ENCODE data around the gene TNS3. TPM values are rescaled to one million over a fixed set of nuclear protein-coding genes. Genes with fewer than 3 reads are reported as not detected.

Gene TNS3
- total RNA-seq, 1 donor from 2014 or later, result 44.8 TPM

DNA sequence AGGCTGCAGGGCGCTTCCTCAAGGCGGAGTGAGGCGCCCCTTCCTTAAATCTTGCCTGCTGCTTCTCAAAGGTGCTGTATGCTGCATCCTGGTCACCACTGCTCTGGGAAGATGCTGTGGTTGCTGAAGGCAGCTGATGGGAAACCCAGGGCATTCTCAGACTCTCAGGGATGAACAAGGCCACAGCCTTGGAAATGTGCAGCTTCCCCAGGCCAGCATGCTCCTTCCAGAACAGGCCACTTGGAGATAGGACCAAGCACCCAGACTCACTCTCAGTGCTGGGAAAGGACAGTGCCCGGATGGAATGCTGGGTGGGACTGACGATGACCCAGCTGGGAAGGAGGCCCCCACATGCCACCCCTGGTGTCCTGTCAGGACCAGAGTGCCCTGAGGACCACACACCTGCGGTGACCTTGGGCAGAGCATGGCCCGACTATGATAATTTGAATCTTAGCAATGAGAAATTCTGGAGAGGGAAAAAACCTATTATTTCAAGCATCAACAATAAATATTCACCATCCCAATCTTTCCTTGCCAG, 235.5 kb downstream of the TNS3 start:
- DNase-seq (ENCODE audit: missing footprints) (no peak), ATAC-seq (no peak)
- intact Hi-C loops (cut with DNase I), result no loop called here

DNA sequence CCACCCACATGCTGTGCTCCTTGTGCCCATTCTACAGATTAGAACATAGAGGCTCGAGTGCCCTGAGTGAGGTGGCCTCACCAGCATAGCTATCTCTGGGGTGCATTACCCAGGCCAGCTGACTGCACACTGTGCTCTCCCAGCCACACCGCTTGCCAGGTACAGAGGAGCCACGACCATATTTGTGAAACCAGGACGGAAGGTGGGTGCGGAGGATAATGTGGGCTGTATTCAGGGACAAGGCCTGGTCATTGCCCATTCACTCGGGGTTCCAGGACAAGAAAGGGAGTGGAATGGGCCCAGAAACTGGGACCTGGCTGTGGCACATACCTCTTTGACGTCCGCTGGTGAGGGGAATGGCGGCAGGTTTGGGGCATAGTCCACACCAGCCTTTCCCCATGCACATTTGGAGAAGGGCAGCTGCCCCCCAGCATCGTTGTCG, 236.0 kb downstream of the TNS3 start:
- no peak for DNase-seq (ENCODE audit: missing footprints)
- intact Hi-C loops (cut with DNase I), result no loop called here
- ATAC-seq, result no peak

DNA sequence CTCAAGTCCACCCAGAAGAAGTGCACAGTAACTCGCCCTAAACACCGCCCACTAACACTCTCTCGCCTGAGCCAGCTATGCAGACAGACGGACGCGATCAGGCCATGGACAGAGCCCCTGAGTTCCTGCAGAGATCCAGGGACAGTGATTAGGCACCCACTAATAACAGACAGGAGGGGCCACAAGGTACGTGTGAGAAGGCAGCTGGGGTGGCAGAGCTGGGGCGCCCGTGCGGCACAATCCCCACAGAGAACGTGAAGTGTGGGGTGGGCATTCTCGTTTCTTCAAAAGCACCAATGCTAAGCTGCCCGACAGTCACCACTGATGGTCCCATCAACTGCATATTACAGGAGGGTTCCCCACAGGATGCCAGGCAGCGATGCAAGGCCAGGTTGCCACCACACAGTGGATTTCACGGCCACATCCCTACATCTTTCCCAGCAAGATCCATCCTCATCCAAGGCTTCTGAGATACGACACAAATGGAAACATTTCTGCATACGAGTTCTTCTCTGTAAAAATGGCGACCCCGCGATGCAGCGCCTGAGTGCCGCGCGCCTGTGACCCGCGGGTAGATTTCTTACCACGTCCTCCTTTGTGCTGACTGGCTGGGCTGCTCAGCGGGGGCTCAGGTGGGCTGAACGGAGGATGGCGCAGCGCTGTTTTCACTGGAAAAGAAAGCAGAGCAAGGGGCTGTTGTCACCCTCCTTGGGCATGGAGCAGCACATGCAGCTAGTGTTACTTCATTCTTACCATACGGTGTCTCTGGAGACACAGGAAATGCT, 237.5 kb downstream of the TNS3 start:
- DNase-seq (ENCODE audit: missing footprints), result no peak
- intact Hi-C loops (cut with DNase I), result no loop called here
- no peak for ATAC-seq

DNA sequence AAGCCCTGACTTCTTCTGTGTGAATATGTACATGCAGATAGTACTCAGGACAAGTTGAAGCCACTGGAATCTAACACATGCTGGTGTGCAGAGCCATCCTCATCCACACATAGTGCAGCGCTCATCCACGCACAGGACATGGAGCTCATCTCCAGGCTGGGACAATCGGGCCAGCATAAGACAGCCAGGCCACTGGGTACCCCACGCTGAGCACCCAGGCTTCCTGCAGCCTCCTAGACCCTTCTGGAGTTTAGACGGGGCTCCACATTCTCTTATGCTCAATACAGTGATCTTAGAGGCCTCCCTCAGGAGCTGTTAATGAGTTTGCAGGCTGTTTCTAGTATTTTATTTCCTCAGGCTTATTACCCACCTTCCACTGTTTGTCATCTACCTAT, 238.9 kb downstream of the TNS3 start:
- peak; percentile 27 for ATAC-seq

DNA sequence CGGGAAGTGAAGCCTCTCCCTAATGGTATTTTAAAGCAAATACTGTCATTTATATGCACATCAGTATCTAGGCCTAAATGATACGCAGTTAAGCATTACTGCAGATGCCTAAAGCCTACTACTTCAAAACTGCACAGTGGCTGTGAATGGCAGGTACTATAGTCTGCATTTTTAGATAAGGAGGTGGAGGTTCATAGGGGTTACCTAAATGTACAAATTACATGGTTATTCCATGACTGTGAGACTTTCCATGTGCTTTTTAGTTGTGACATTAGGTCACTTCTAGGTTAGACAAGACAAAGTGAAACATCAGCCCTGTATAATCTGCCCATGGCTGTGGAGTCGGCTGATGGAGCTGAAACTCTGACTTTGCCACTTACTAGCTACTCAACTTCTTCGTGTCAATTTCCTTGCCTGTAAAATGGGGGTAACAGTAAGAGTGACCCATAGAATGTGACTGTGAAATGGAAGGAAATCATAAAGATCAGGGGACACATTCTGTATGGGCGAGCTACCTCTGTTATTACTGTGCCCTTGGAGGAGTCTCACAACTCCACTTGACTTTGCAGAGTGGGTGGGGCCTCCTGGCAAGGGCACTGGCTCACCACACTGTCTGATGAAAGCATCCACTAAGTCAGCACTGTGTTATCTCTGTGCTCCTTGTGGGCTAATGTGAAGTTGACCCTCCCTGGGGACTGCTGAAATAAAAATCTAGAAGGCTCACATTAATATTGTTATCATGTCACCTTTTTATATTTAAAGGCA, 239.4 kb downstream of the TNS3 start:
- ATAC-seq, result peak; percentile 56
- DNase-seq (ENCODE audit: missing footprints), result no peak
- intact Hi-C loops (cut with DNase I), result no loop called here

More for the DNA sequence above, 238.9 kb downstream of the TNS3 start:
- intact Hi-C loops (cut with DNase I), result no loop called here
- no peak for DNase-seq (ENCODE audit: missing footprints)

DNA sequence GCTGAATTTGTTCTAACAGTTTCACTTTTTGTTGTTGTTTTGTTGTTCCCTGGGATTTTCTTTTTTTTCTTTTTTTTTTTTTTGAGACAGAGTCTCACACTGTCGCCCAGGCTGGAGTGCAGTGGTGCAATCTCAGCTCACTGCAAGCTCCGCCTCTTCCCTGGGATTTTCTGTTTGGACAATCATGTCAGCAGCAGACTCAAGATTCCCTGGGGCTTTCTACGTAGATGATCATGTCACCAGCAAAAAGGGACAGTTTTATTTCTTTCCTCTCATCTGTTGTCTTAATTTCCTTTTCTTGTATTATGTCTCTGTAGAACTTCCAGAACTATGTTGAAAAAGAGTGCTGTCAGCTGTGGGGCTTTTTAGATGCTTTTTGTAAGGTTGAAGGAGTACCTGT, 241.4 kb downstream of the TNS3 start:
- no peak for ATAC-seq
- DNase-seq (ENCODE audit: missing footprints), result no peak
- intact Hi-C loops (cut with DNase I), result no loop called here

DNA sequence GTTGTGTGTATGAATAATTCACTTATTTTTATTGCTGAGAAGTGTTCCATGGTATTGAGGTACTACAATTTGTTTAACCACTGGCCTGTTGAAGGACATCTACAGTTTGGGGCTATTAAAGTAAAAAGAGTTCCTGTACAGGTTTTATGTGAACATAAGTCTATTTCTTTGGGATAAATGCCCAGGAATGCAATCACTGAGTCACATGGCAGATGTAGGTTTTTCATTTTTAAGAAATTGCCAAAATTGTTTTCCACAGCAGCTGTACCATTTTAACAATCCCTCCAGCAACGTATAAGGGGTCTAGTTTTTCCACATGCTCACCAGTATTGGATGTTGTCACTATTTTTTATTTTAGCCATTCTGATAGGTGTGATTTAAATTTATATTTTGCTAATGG, 243.9 kb downstream of the TNS3 start:
- DNase-seq (ENCODE audit: missing footprints) (no peak), ATAC-seq (no peak)
- intact Hi-C loops (cut with DNase I), result loop anchor here (5.0 kb wide), 2 partner anchors 34 to 71 kb away; no protein-coding TSS in a partner anchor

DNA sequence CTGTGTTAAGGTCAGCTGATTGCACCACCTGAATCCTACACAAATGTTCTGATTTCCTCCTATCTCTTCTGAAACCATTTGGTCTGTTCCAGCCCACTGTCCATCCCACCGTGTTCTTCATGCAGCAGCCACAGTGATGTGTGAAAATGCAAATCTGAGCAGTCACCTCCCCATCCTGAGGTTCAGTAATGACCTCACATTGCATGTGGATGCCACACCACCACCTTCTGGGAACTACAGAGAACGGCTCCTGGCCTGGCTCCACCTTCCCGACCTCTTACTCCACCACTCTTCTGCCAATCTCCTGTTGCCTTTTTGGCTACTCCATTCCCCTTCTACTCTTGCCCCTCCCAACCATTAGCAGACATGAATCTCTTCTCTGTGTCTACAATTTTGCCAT, 244.4 kb downstream of the TNS3 start:
- DNase-seq (ENCODE audit: missing footprints) (no peak), ATAC-seq (peak; percentile 45)
- intact Hi-C loops (cut with DNase I), result loop anchor here (5.0 kb wide), 2 partner anchors 35 to 70 kb away; no protein-coding TSS in a partner anchor

DNA sequence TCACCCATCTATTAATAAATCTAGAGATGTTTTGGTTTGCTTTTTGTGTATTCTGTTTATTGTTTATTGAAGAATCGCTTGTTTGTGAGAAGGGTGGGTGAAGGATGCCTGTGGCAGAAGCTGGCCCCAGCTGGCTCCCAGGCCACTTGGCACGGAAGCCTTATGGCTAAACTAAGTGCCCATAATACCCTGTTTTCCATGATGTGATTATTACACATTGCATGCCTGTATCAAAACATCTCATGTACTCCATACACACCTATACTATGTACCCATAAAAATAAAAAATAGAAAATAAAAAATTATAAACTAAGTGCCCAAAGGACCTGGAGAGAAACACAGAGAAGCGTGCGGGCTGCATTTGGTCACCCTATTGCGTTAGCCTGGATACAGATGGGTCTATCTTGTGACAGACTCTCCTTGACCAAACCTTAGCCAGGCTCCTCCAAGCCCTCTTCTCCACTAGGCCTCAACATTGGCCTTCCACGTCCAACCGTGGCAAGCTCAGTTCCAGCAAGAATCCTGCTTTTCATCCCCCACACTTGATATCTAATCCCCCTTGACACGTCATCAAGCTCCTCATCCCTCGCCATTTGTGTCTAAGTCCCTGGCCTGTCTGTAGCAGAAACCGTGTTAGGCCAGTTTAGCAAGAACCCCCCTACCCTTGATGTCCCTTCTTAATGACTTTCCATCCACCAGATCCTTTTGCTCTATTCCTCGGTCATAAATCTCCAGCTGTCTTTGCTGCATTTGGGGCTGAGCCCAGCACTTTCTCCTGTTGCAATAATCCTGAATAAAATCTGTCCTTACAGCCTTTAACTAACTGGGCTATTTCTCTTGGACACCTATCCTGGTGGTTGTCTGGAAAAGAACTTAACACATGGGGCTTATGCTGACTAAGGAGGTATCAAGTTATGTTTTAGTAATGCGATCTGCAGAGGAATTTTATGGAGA, 245.2 kb downstream of the TNS3 start:
- ATAC-seq, result peak; percentile 32
- DNase-seq (ENCODE audit: missing footprints), result no peak
- intact Hi-C loops (cut with DNase I), result loop anchor here (5.0 kb wide), 2 partner anchors 36 to 69 kb away; no protein-coding TSS in a partner anchor

DNA sequence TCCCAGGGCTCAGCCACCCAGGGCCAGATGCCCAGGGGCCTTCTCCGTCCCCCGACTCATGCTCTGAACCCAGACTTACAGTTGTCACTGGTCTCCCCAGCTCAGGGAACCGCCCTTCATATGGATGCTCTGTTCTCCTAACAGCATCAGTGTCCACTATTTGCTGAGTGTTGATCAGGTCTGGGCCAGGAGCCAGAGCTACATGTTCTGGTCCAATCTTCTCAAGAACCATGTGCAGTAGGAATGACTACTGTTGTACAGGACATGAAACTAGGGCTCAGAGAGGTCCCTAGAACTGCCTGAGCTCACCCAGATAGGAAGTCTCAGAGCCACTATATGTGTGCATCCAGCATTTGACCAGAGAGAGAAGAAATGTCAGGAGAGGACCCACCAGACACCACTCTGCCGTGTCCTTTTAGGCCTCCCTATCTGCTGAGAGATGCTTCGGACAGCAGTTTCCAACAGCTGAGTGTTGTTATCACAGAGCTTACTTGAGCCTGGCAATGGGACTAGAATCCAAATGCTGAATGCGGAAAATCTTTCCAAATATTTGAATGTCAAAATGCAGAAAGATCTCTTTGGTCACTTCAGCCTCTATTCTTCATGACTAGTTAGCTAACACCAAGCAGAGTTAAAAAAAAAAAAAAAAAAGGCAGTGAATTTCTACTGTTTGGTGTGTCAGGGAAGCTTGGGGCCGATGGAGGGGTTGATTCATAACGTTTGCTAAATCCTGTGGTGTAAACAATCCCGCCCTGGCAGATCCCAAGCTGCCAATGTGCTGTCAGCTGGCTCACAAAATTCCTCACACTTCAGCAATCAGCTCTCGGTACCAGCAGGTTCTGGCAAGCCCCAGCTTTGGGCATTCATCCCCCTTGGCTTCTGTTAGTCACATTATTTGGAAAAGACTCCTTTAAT, 246.1 kb downstream of the TNS3 start:
- ATAC-seq, result peak; percentile 85
- DNase-seq (ENCODE audit: missing footprints), result no peak
- intact Hi-C loops (cut with DNase I), result loop anchor here (5.0 kb wide), 2 partner anchors 36 to 69 kb away; no protein-coding TSS in a partner anchor

DNA sequence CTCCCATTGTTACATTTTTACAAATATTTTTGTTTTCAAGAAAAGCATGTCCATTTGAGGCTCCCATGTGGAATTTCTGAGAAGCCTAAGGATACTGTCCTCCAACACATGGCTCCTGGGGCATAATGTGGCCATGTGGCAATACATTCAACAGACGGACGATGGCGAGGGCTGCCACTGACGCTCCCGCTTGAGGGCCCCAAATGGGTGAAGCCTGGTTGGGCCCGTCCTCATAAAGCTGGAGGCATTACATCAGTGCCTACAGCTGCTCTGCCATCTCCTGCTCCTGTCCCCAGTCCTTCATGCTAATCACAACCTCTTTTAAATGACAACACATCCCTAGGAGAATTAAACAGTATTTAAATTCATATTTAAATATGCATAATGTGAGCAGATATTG, 246.8 kb downstream of the TNS3 start:
- intact Hi-C loops (cut with DNase I), result loop anchor here (5.0 kb wide), 2 partner anchors 37 to 68 kb away; no protein-coding TSS in a partner anchor
- ATAC-seq (no peak), DNase-seq (ENCODE audit: missing footprints) (no peak)

DNA sequence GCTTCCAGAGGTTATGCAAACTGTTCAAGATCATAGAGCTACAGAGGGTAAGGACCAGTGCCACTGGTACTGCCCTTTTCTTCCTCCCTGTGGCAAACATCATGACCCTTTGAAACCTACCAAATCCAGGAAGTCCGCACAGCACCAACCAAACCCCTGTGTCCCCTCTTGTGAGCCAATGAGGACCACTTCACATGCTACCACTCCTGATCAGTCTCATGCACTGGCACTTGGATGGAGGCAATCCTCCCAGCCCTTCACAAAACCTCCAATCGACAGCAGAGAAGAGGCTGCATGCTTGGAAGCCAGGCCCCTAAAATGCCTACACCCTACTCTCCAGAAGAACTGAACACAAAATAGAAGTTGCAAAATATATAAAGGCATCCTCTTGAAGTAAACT, 248.0 kb downstream of the TNS3 start:
- intact Hi-C loops (cut with DNase I), result no loop called here
- no peak for DNase-seq (ENCODE audit: missing footprints)
- no peak for ATAC-seq

DNA sequence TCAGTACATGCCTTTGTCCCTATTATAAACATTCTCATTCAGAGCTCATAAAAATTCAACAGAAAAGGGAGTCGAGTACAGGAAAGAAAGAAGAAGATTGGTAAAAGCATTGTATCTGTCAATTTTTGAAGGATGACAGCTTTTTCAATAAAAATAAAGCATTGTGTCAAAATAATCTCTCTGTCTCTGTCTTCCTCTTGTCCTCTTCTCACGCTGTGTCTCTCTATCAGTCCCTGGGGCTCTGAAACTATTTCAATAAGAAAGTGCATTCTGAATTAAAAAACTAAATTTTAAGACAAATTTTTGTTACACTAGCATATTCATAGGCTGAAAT, 248.4 kb downstream of the TNS3 start:
- no peak for DNase-seq (ENCODE audit: missing footprints)
- ATAC-seq, result no peak
- intact Hi-C loops (cut with DNase I), result no loop called here

DNA sequence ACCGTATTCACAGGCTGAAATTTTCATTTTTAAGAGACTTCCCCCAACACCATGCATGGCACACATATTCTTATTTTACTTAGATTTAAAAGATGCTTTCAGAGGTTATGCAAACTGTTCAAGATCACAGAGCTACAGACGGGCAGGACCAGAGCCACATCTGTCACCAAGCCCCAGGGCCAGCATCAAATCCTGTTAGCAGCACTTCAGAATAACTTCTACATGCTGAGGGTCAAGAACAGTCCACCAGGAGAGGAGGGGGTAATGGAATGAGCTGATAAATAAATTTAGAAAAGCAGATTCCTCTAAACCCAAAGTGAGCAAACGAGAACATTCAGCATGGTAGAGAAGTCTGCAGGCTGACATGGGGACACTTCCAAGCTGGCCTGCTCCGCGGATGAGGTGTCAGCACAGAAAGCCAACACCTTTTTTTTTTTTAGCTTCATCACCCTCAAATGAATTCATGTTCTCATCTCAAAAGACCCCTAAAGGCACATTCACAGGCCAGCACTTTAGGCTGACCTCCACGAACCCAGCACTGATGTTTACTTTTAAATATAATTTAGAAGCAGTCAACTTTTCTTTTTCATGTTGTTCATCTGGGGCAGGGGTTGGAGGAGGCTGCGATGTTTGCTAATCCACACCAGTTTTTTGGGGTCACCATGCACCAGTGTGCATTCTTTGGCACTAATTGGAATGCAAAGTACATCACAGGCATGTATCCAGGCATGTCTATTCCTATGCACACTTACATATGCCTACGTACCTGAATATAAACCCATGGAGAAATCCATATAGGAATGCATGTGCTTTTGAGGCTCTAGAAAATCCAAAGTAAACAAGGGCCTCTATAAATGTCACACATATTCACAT, 249.0 kb downstream of the TNS3 start:
- no peak for DNase-seq (ENCODE audit: missing footprints)
- ATAC-seq, result no peak
- intact Hi-C loops (cut with DNase I), result no loop called here

DNA sequence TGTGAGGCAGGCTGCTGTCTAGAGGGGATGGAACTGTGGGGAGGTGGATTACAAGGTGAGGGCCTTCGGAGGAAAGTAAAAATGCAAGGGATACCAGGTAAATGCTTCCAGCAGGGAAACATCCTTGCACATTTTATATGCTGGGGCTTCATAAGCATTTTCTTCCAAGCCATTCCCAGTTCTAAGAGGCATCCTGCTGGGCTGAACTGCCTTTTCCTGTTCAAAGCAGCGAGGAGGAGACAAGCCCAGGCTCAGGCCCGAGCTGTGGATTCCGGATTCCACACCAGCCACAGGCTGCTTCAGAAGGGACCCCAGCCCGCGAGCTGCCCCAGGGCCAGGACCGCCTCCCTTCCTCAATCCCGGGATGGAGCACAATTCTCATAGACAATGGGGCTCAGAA, 249.7 kb downstream of the TNS3 start:
- intact Hi-C loops (cut with DNase I), result no loop called here
- no peak for DNase-seq (ENCODE audit: missing footprints)
- ATAC-seq, result no peak

DNA sequence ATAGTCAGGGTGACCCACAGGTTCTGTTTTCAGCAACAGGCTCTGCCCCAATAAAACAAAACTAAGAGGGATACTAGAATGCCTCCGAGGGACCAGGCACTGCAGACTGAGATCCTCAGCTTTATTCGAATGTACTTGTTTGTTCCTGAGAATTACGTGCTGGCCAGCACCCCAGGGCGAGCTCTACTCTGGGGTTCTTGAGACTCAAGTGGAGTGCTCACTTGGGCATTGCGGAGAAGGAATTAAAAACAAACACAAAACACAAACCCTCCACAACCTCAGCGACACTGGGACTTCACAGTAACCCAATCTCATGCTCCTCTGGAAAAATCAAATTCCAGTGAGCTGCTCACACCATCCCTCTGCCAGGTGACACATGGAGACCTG, 250.7 kb downstream of the TNS3 start:
- ATAC-seq, result no peak
- intact Hi-C loops (cut with DNase I), result no loop called here
- DNase-seq (ENCODE audit: missing footprints), result no peak
